ENCODE results near the gene ARRB1.
"Not testable (repeated sequence)": the region's sequence is repeated elsewhere in the genome, so short reads cannot be mapped to it uniquely, and the experiment has no call there.

The ARRB1 gene

GRCh38 chr11:75369560-75370255 is 18.2 kb upstream of the ARRB1 start:
- DNase-seq: peak; percentile 82

- not testable (repeated sequence) for DNase-seq
Observed at GRCh38 chr11:75366826-75367225, 15.4 kb upstream of the ARRB1 start.

GRCh38 chr11:75365711-75366181 is 14.3 kb upstream of the ARRB1 start:
- DNase-seq: peak; percentile 83

GRCh38 chr11:75362285-75362684 is 10.8 kb upstream of the ARRB1 start:
- DNase-seq: not testable (repeated sequence)

GRCh38 chr11:75356613-75357012 is 5.2 kb upstream of the ARRB1 start:
- DNase-seq: no peak

GRCh38 chr11:75355051-75355450 is 3.6 kb upstream of the ARRB1 start:
- no peak for DNase-seq

GRCh38 chr11:75352588-75353206 is 1.2 kb upstream of the ARRB1 start:
- no peak for DNase-seq

- DNase-seq: peak; percentile 84
Observed at GRCh38 chr11:75351791-75352587, 528 bp upstream of the ARRB1 start.

- DNase-seq: peak; percentile 45
Observed at GRCh38 chr11:75350743-75351540, 519 bp downstream of the ARRB1 start.

GRCh38 chr11:75350122-75350742 is 1.2 kb downstream of the ARRB1 start:
- no peak for DNase-seq

- peak; percentile 78 for DNase-seq
Observed at GRCh38 chr11:75349521-75350116, 1.8 kb downstream of the ARRB1 start.

GRCh38 chr11:75347781-75348566 is 3.5 kb downstream of the ARRB1 start:
- DNase-seq: no peak

GRCh38 chr11:75346912-75347647 is 4.4 kb downstream of the ARRB1 start:
- DNase-seq: peak; percentile 81

GRCh38 chr11:75346296-75346695 is 5.2 kb downstream of the ARRB1 start:
- no peak for DNase-seq

- peak; percentile 88 for DNase-seq
Observed at GRCh38 chr11:75345455-75346160, 5.9 kb downstream of the ARRB1 start.

- DNase-seq: no peak
Observed at GRCh38 chr11:75344761-75345454, 6.6 kb downstream of the ARRB1 start.

GRCh38 chr11:75344186-75344585 is 7.3 kb downstream of the ARRB1 start:
- no peak for DNase-seq

- DNase-seq: no peak
Observed at GRCh38 chr11:75342966-75343870, 8.2 kb downstream of the ARRB1 start.
